Breast epithelium (tissue), 4 donors: ENCODE results near the gene RPS19. TPM values are rescaled to one million over a fixed set of nuclear protein-coding genes. Genes with fewer than 3 reads are reported as not detected.

Experiments used
- DNase-seq, 2 donors: peaks; one replicate each; pipeline ENCODE4 v3.0.0-alpha.2; 2019; ENCODE audit warnings: low spot score in 2 of 2
- H3K27ac ChIP-seq, 2 donors: fragments of 200-600 bp; sonication (generic) in 1 of 2; one replicate each; pipeline ENCODE4 v1.5.1; 2016 to 2019; ENCODE audit warnings: mild to moderate bottlenecking in 1 of 2
- H3K27me3 ChIP-seq, 2 donors: fragments of 200-600 bp; sonication (generic) in 1 of 2; one replicate each; pipeline versions ENCODE4 v1.5.1 to v1.6.0; 2017 to 2019; ENCODE audit warnings: control low read depth in 1 of 2, mild to moderate bottlenecking in 1 of 2
- H3K36me3 ChIP-seq: fragments of 200-600 bp; one replicate; pipeline ENCODE4 v1.5.1; 2019
- H3K4me1 ChIP-seq, 2 donors: fragments of 200-600 bp; sonication (generic); one replicate each; pipeline ENCODE4 v1.5.1; 2016 to 2019; ENCODE audit warnings: control low read depth in 1 of 2
- H3K4me3 ChIP-seq, 3 donors: fragments of 200-600 bp; sonication (generic); 1 replicate in 2 of 3; 2 replicates in 1 of 3; pipeline ENCODE4 v1.5.1; 2016 to 2019; ENCODE audit warnings: mild to moderate bottlenecking in 3 of 3, moderate library complexity in 2 of 3
- H3K9me3 ChIP-seq, 2 donors: fragments of 200-600 bp; sonication (generic) in 1 of 2; one replicate each; pipeline ENCODE4 v1.5.1; 2016 to 2019; ENCODE audit warnings: control low read depth in 1 of 2
- POLR2A ChIP-seq: fragments of 450-650 bp; IDR thresholded peaks from one replicate; pipeline ENCODE4 v1.6.1; 2016; ENCODE audit warnings: antibody characterized with exemption, mild to moderate bottlenecking, moderate library complexity
- POLR2AphosphoS5 ChIP-seq, 3 donors: sonication (generic); formaldehyde crosslinking; IDR thresholded peaks; one replicate each; pipeline ENCODE4 v1.6.1; 2017; ENCODE audit warnings: antibody characterized with exemption in 3 of 3
- intact Hi-C: fragments of 100-400 bp; cut with DNase I; formaldehyde crosslinking; loops from one replicate; pipeline ENCODE4 v1.15.1; 2023; ENCODE audit warnings: low total_unique reads
- total RNA-seq, 3 donors: library from RNA; depleted of rRNA; stranded (reverse); fragments of >200 nt; gene quantifications; one replicate each; pipeline ENCODE4 v1.1.0, GENCODE V29; 2016
- TF ChIP-seq, protein P1 (sequence below), 3 donors: fragments of 450-650 bp; IDR thresholded peaks; one replicate each; pipeline ENCODE4 v1.5.1; 2016 to 2017; ENCODE audit warnings: antibody characterized with exemption in 3 of 3, mild to moderate bottlenecking in 3 of 3, moderate library complexity in 3 of 3

RPS19 gene
- total RNA-seq = 1,000 to 10,000 TPM in 2 of 3 donors, 100 to 1,000 TPM in 1; 756 to 2,084 (median 1,264) TPM

- intact Hi-C loops = no loop called here
- TF ChIP-seq POLR2AphosphoS5 (IDR thresholded peaks at IDR 0.05) (peak; percentile 92 to 99 (median 94)), POLR2A (peak; percentile 54)
- TF ChIP-seq, protein P1, sequence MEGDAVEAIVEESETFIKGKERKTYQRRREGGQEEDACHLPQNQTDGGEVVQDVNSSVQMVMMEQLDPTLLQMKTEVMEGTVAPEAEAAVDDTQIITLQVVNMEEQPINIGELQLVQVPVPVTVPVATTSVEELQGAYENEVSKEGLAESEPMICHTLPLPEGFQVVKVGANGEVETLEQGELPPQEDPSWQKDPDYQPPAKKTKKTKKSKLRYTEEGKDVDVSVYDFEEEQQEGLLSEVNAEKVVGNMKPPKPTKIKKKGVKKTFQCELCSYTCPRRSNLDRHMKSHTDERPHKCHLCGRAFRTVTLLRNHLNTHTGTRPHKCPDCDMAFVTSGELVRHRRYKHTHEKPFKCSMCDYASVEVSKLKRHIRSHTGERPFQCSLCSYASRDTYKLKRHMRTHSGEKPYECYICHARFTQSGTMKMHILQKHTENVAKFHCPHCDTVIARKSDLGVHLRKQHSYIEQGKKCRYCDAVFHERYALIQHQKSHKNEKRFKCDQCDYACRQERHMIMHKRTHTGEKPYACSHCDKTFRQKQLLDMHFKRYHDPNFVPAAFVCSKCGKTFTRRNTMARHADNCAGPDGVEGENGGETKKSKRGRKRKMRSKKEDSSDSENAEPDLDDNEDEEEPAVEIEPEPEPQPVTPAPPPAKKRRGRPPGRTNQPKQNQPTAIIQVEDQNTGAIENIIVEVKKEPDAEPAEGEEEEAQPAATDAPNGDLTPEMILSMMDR (IDR thresholded peaks at IDR 0.05) = peak; percentile 90 to 96 (median 96)
These were observed at the start of gene RPS19 for GRCh38 chr19:41859618-41860418. Gene RPS19, plus strand, starts transcription at chr19:41860255. Its CDS starts 520 bp downstream, at chr19:41860775.

DNA sequence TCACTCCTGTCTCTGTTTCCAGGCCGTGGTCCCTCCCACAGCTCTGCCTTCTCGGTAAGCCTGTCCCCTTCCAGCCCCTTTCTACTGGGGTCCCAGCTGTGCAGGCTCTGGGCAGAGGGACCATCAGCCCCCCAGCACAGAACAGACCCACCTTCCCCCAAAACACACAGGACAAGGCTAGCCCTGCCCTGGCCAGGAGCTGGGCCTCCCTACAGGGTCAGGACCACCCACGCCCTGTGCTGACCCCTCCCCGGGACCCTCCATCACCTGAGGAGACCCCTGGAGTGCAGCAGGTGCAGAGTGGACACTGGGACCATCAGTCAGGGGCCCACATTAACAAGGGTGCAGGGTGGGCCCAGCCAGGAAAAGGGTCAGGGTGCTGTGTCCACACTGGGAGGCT, 49.8 kb upstream of the RPS19 start:
- DNase-seq = no peak

More at GRCh38 chr19:41859618-41860418, at the start of gene RPS19:
- H3K4me3 ChIP-seq = peak within 1 kb of the TSS; percentile 86 to 98 (median 92)
- H3K27ac ChIP-seq = peak within 1 kb of the TSS; percentile 96 to 99
- no peaks in the 10 kb centered on the region for H3K27me3 ChIP-seq
- no peaks in the 10 kb centered on the region for H3K36me3 ChIP-seq
- no peaks in the 10 kb centered on the region for H3K9me3 ChIP-seq
- peak; percentile 98 for DNase-seq
- H3K4me1 ChIP-seq = peaks cover 12 to 23% of the 10 kb centered on the region in 2 donors

DNA sequence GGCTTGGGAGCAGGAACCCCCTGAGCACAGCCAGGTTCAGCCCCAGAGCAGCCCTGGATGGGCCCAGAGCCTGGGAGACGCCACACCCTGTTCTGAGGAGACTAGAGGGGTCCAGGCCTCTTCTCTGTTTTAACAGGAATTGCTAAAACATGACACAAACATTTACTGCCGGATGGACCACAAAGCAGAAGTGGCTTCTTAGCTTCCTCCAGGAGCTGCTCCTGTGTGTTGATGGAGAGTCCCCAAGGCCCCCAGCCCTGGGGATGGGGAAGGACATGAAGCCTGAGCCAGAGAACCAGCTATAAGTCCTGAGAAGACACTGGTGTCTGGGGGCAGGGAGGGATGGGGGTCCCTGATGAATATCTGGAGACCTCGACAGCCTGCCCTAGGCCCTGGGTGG, 49.0 kb upstream of the RPS19 start:
- no peak overlapping the region for H3K4me3 ChIP-seq

More for the DNA sequence above, 49.8 kb upstream of the RPS19 start:
- H3K27ac ChIP-seq = no peak overlapping the region
- H3K4me1 ChIP-seq = no peaks in the 10 kb centered on the region
- no peak overlapping the region for H3K4me3 ChIP-seq
- no peaks in the 10 kb centered on the region for H3K36me3 ChIP-seq
- TF ChIP-seq POLR2A (no peak), POLR2AphosphoS5 (IDR thresholded peaks at IDR 0.05) (no peak)
- TF ChIP-seq, protein P1 (IDR thresholded peaks at IDR 0.05) = no peak
- intact Hi-C loops = no loop called here
- no peaks in the 10 kb centered on the region for H3K9me3 ChIP-seq
- peaks cover 0 to 12% of the 10 kb centered on the region in 2 donors for H3K27me3 ChIP-seq

GRCh38 chr19:41811981-41812380, 48.1 kb upstream of the RPS19 start:
- H3K4me1 ChIP-seq = no peaks in the 10 kb centered on the region
- TF ChIP-seq, protein P1 (IDR thresholded peaks at IDR 0.05) = no peak
- TF ChIP-seq POLR2A (no peak), POLR2AphosphoS5 (IDR thresholded peaks at IDR 0.05) (no peak)
- H3K36me3 ChIP-seq = no peaks in the 10 kb centered on the region
- no peak overlapping the region for H3K4me3 ChIP-seq
- intact Hi-C loops = no loop called here
- H3K27me3 ChIP-seq = peaks cover 0 to 12% of the 10 kb centered on the region in 2 donors
- H3K9me3 ChIP-seq = no peaks in the 10 kb centered on the region
- H3K27ac ChIP-seq = no peak overlapping the region
- no peak for DNase-seq

More for the DNA sequence above, 49.0 kb upstream of the RPS19 start:
- Histone ChIP-seq H3K9me3 (no peaks in the 10 kb centered on the region), H3K4me1 (no peaks in the 10 kb centered on the region), H3K27me3 (peaks cover 0 to 12% of the 10 kb centered on the region in 2 donors), H3K27ac (no peak overlapping the region), H3K36me3 (no peaks in the 10 kb centered on the region)
- TF ChIP-seq POLR2AphosphoS5 (IDR thresholded peaks at IDR 0.05) (no peak), POLR2A (no peak)
- TF ChIP-seq, protein P1 (IDR thresholded peaks at IDR 0.05) = no peak
- no peak for DNase-seq
- intact Hi-C loops = no loop called here

DNA sequence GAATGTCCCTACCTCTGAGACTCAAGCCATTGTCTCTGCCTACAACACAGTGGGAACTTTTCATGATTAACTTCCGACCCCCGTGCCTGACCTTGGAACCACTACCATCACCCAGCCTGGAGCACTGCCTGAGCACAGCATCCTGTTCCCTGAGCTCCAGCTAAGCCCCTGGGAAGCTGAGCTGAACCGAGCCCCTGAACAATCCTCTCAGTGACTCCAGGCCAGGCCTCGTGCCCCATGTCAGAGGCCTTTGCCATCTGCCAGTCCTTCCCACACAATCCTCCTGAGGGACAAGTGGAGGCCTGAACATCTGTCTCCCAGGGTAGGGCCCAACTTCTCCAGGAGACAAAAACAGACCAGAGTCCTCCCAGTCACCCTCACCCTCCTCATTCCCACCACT, 46.1 kb upstream of the RPS19 start:
- Histone ChIP-seq H3K4me1 (no peaks in the 10 kb centered on the region), H3K27me3 (peaks cover 0 to 12% of the 10 kb centered on the region in 2 donors), H3K9me3 (no peaks in the 10 kb centered on the region), H3K27ac (no peak overlapping the region), H3K36me3 (no peaks in the 10 kb centered on the region), H3K4me3 (no peak overlapping the region)
- no peak for DNase-seq
- TF ChIP-seq POLR2AphosphoS5 (IDR thresholded peaks at IDR 0.05) (no peak), POLR2A (no peak)
- TF ChIP-seq, protein P1 (IDR thresholded peaks at IDR 0.05) = no peak
- intact Hi-C loops = no loop called here
